ENCODE results near the gene GNAS-AS1. TPM values are rescaled to one million over a fixed set of nuclear protein-coding genes. Genes with fewer than 3 reads are reported as not detected.

GNAS-AS1 gene
- total and polyA plus RNA-seq, 2 of the 8 experiments (the other 6 are each of a cell fraction or from before 2014, with no cell fraction given): 4.7 to 13.7 TPM

GRCh38 chr20:58889798-58890517 lies 39.3 kb upstream of the GNAS-AS1 start (continued):
- TF ChIP-seq BCL11A (IDR thresholded peaks at IDR 0.05; ENCODE audit: low read depth in 2 of 2, low read length in 2 of 2) (no peak), SIN3A (conservative IDR thresholded peaks at IDR 0.05 in 1 of 2, IDR thresholded peaks at IDR 0.05 in 1 of 2; ENCODE audit: low read depth in 1 of 2, low read length in 2 of 2) (no peak), TAF7 (optimal IDR thresholded peaks at IDR 0.05; ENCODE audit: borderline replicate concordance, low read depth, low read length) (no peak), ATF3 (IDR thresholded peaks at IDR 0.05; ENCODE audit: insufficient read depth, low read depth, low read length) (no peak), USF2 (IDR thresholded peaks at IDR 0.05; ENCODE audit: low read length) (no peak), CTCF (IDR thresholded peaks at IDR 0.05; ENCODE audit: control extremely low read depth in 1 of 3, insufficient read depth in 1 of 3, low read depth in 1 of 3, low read length in 3 of 3) (no peak)
